ENCODE data around the gene PRKAR1A.
A peak's percentile ranks its signal among the peaks of the same experiment; 100 is the strongest.

DNA sequence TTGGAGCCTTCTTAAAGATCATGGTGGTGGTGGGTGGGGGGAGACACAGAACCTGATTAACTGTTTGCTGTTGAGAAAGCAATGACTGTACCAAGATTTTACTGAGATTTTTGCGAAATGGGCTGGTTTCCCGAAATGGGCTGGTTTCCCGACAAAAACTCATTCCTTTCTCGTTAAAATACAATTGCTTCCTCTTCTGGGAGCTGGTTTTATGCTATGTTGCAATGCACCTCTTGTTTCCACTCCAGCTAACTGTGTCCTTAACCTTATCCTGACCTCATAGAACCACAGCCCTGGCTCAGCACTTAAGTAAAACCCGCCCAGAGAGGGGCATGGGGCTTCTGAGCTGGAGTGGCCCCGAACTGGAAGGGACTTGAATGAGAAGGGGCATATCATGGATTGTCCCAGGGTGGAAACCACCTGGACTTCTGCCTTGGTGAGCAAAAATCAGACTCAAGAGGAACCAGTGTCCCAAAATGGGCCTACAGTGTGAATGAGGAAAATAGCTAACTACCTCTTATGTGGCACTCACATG lies 68.1 kb downstream of the PRKAR1A start:
- TF ChIP-seq, protein P1, sequence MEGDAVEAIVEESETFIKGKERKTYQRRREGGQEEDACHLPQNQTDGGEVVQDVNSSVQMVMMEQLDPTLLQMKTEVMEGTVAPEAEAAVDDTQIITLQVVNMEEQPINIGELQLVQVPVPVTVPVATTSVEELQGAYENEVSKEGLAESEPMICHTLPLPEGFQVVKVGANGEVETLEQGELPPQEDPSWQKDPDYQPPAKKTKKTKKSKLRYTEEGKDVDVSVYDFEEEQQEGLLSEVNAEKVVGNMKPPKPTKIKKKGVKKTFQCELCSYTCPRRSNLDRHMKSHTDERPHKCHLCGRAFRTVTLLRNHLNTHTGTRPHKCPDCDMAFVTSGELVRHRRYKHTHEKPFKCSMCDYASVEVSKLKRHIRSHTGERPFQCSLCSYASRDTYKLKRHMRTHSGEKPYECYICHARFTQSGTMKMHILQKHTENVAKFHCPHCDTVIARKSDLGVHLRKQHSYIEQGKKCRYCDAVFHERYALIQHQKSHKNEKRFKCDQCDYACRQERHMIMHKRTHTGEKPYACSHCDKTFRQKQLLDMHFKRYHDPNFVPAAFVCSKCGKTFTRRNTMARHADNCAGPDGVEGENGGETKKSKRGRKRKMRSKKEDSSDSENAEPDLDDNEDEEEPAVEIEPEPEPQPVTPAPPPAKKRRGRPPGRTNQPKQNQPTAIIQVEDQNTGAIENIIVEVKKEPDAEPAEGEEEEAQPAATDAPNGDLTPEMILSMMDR (IDR thresholded peaks at IDR 0.05; ENCODE audit: low read depth, low read length, missing input control), result no peak
- TF ChIP-seq SP1 (IDR thresholded peaks at IDR 0.05), result peak; percentile 72
- peak in 1 of 2 donors; percentile 16 for TF ChIP-seq GABPA (IDR thresholded peaks at IDR 0.05 in 1 of 2, conservative IDR thresholded peaks at IDR 0.05 in 1 of 2)
- TF ChIP-seq RAD21 (IDR thresholded peaks at IDR 0.05), result peak; percentile 10 to 59
- TF ChIP-seq YY1 (IDR thresholded peaks at IDR 0.05), result peak; percentile 62
- peak; percentile 24 to 74 for TF ChIP-seq JUND (IDR thresholded peaks at IDR 0.05)
- TF ChIP-seq RXRA (IDR thresholded peaks at IDR 0.05), result peak; percentile 88 to 96
- no peak for TF ChIP-seq TAF1 (conservative IDR thresholded peaks at IDR 0.05)
